Measurements from ENCODE around the gene CHRNB1.

- TF ChIP-seq CTCF (IDR thresholded peaks at IDR 0.05; ENCODE audit: insufficient read depth, low read depth, low read length) (no peak), EZH2 (IDR thresholded peaks at IDR 0.05; ENCODE audit: insufficient read depth, low read length) (no peak)
Measured at GRCh38 chr17:7425756-7426155, 19.1 kb upstream of the CHRNB1 start.
